SU-DHL-6 (cell line): ENCODE data around the gene CBL.

ENCODE experiments used
- EZH2phosphoT487 ChIP-seq: fragments of 200-600 bp; sonication (generic), shearing (Covaris generic); conservative IDR thresholded peaks from 2 replicates; pipeline ENCODE4 v1.6.1; 2018; ENCODE audit warnings: mild to moderate bottlenecking, antibody characterized with exemption, low read length, moderate library complexity, mixed read lengths
- TF ChIP-seq, protein P1 (sequence below): fragments of 200-600 bp; sonication (generic); IDR thresholded peaks from one replicate; pipeline ENCODE4 v1.5.1; 2017; ENCODE audit warnings: antibody characterized with exemption, mild to moderate bottlenecking, low read length, moderate library complexity; ENCODE audit not compliant: insufficient read depth, poor library complexity, severe bottlenecking

DNA sequence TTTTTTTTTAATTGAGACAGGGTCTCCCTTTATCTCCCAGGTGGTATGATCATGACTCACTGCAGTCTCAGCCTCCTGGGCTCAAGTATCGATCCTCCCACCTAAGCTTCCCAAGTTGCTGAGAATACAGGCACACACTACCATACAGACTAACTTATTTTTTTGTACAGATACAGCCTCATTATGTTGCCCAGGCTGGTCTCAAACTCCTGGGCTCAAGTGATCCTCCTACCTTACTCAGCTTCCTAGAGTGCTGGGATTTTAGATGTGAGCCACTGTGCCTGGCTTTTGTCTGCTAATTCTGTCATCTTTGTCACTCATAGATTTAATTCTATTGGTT, 43.5 kb downstream of the CBL start:
- TF ChIP-seq, protein P1, sequence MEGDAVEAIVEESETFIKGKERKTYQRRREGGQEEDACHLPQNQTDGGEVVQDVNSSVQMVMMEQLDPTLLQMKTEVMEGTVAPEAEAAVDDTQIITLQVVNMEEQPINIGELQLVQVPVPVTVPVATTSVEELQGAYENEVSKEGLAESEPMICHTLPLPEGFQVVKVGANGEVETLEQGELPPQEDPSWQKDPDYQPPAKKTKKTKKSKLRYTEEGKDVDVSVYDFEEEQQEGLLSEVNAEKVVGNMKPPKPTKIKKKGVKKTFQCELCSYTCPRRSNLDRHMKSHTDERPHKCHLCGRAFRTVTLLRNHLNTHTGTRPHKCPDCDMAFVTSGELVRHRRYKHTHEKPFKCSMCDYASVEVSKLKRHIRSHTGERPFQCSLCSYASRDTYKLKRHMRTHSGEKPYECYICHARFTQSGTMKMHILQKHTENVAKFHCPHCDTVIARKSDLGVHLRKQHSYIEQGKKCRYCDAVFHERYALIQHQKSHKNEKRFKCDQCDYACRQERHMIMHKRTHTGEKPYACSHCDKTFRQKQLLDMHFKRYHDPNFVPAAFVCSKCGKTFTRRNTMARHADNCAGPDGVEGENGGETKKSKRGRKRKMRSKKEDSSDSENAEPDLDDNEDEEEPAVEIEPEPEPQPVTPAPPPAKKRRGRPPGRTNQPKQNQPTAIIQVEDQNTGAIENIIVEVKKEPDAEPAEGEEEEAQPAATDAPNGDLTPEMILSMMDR: no peak
- no peak for TF ChIP-seq EZH2phosphoT487
